Heart left ventricle (tissue), 13 donors: ENCODE measurements around the gene SDC4.

Source experiments
- POLR2A ChIP-seq, 2 donors: fragments of 450-650 bp; IDR thresholded peaks; one replicate each; pipeline ENCODE4 v1.6.1; 2017; ENCODE audit warnings: antibody characterized with exemption in 2 of 2, mild to moderate bottlenecking in 2 of 2, moderate library complexity in 2 of 2
- TF ChIP-seq, protein P1 (sequence below), 12 donors: fragments of 200-600 bp; sonication (generic) in 4 of 12; IDR thresholded peaks; one replicate each; pipeline versions ENCODE4 v1.5.0 to v1.8.0; 2018 to 2022; ENCODE audit warnings: antibody characterized with exemption in 12 of 12, mild to moderate bottlenecking in 5 of 12
- donor health status: ischemic (EF 13 %, LVEDD 7.1; RV severe dilation, severe dysfunction).
- donor health status: DM: no; HTN: yes; CAD: no.
- donor health status: DM: no; HTN: no; CAD: no.
- donor health status: ischemic (EF 25% LVEDD 6.9; RV normal size, moderate dysfunction).
- donor health status: ischemic (EF 25% LVEDD 5.7; RV mildly dilated, moderate dysfunction).
- donor health status: ischemic (EF 35%, LVEDD 5.7; RV mildly dilated, moderate dysfunction).
- donor health status: nonischemic (EF 11% LVEDD 7.7; RV severe dilation, severe dysfunction).
- donor health status: DM: yes; HTN: yes; CAD: no.
- donor health status: PGD.
- donor health status: ischemic (EF 29% LVEDD 5.4; RV normal size, mild dysfunction).
- donor health status: nonischemic (EF 23%, LVEDD 6.1; RV moderate dilation, normal function).

- TF ChIP-seq, protein P1, sequence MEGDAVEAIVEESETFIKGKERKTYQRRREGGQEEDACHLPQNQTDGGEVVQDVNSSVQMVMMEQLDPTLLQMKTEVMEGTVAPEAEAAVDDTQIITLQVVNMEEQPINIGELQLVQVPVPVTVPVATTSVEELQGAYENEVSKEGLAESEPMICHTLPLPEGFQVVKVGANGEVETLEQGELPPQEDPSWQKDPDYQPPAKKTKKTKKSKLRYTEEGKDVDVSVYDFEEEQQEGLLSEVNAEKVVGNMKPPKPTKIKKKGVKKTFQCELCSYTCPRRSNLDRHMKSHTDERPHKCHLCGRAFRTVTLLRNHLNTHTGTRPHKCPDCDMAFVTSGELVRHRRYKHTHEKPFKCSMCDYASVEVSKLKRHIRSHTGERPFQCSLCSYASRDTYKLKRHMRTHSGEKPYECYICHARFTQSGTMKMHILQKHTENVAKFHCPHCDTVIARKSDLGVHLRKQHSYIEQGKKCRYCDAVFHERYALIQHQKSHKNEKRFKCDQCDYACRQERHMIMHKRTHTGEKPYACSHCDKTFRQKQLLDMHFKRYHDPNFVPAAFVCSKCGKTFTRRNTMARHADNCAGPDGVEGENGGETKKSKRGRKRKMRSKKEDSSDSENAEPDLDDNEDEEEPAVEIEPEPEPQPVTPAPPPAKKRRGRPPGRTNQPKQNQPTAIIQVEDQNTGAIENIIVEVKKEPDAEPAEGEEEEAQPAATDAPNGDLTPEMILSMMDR (IDR thresholded peaks at IDR 0.05) = no peak
- TF ChIP-seq POLR2A (IDR thresholded peaks at IDR 0.05) = no peak
Observed at GRCh38 chr20:45339799-45340198, 8.4 kb downstream of the SDC4 start.
